HG03103 (cell line): Measurements from ENCODE around the gene CCDC18.
"Not testable (repeated sequence)": the region's sequence is repeated elsewhere in the genome, so short reads cannot be mapped to it uniquely, and the experiment has no call there.

Experiments used
- ATAC-seq: cut with Tn5 transposase; IDR thresholded peaks from one replicate; pipeline ENCODE4 v1.9.1; 2021; ENCODE audit warnings: low read depth; ENCODE audit not compliant: unreplicated experiment

Gene CCDC18, protein sequence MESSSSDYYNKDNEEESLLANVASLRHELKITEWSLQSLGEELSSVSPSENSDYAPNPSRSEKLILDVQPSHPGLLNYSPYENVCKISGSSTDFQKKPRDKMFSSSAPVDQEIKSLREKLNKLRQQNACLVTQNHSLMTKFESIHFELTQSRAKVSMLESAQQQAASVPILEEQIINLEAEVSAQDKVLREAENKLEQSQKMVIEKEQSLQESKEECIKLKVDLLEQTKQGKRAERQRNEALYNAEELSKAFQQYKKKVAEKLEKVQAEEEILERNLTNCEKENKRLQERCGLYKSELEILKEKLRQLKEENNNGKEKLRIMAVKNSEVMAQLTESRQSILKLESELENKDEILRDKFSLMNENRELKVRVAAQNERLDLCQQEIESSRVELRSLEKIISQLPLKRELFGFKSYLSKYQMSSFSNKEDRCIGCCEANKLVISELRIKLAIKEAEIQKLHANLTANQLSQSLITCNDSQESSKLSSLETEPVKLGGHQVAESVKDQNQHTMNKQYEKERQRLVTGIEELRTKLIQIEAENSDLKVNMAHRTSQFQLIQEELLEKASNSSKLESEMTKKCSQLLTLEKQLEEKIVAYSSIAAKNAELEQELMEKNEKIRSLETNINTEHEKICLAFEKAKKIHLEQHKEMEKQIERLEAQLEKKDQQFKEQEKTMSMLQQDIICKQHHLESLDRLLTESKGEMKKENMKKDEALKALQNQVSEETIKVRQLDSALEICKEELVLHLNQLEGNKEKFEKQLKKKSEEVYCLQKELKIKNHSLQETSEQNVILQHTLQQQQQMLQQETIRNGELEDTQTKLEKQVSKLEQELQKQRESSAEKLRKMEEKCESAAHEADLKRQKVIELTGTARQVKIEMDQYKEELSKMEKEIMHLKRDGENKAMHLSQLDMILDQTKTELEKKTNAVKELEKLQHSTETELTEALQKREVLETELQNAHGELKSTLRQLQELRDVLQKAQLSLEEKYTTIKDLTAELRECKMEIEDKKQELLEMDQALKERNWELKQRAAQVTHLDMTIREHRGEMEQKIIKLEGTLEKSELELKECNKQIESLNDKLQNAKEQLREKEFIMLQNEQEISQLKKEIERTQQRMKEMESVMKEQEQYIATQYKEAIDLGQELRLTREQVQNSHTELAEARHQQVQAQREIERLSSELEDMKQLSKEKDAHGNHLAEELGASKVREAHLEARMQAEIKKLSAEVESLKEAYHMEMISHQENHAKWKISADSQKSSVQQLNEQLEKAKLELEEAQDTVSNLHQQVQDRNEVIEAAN (N-terminal part only)

DNA sequence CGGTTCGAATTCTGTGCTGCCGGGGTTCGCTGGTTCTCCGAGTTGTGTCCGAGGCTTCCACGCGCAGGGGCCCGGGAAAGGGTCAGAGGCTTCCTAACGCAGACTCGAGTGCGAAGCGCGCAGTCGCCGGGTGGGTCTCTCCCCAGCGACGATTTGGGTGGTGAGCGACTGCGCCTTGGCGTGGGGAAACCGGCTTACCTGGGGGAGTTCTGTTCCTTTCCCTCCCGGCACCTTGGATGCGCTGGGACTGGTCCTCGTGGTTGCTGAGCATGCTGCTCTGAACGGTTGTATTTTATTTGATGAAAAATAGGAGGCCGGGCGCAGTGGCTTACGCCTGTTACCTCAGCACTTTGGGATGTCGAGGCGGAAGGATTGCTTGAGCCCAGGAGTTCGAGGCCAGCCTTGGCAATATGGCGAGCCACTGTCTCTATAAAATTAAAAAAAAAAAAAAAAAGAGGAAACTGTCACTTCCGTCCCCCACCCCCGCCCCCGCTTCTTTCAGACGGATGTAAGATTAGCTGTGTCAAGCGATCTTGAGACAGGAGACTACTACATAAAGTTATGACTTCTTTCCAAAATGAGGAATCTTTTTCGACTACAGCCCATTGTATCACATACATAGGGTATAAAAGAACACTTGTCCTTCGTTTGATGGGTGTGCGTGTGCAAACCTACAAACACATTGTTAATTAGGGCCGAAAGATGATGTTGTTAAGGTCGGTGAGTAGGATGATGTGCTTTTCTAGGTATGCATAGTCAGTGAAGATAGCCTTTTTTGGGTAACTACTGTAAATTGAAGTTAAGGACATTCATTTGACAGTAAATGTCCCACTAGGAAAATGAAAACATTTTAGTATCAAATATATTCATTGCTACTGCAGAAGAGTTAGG lies at the start of gene CCDC18:
Gene CCDC18 (plus strand): TSS at position 2 of the 891 bp plus-strand sequence. CDS start 2,638 bp downstream, outside the sequence.
- no peak for ATAC-seq

DNA sequence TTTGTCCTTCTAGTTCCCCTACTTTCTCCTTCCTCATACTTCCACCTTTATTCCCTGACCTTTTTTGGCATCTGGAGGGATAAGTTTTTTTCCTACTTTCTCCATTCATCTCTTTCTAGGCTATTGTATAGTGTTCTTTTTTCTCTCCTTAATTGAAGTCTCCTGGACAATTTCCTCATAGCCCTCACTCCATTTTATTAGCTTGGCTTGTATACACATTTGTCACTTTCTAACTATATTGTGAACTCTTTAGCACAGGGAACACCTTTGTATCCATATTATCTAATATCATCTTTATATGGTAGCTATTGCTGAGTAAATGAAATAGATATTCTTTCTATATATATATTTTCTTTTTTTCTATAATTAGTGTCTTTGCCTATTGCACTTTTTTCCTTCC lies 47.9 kb upstream of the CCDC18 start:
- ATAC-seq: no peak

DNA sequence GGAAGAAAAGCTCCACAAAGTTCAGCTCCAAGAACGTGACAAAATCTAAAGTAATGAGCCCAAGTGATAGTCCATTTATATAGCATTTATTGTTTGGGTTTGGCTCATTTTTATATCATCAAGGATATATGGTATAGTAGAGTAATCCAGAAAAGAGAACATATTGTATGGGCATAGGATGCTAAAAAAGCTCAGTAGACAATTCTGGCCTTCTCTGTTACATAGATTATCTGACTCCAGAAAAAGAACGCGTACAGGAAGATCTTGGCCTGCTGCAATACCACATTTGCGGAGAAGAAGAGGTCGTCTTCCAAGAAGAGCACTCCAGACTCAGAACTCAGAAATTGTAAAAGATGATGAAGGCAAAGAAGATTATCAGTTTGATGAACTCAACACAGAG lies 44.1 kb upstream of the CCDC18 start:
- no peak for ATAC-seq

DNA sequence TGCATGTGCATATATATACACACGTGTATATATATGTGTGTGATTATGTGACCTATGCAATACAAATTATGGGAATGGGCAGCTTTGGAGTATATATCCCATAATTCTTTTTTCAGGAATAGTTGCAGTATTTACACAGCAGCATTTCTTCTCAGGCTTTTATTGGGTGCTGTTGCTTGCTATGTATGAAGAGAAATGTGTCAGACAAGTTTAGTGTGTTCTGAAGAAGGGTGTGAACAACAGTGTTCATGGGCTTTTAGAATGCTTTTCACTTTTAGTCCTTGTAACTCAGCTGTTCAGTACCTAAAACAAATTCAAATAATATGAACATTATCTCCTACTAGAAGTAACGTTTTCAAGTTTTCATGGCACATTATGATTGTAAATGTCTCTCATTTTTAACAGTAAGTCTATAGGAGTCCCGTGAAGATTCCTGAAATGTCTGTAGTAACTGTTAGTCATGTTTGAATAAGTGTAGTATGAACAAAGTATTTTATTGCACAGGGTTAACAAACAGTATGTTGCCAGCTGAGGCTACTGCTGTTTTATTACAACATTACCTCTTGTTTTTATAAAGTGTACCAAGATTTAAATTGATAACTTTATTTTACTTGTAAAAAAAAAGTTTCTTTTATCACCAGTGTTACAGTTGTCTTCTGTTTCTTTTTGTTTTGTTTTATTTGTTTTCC lies 42.8 kb upstream of the CCDC18 start:
- ATAC-seq: no peak

DNA sequence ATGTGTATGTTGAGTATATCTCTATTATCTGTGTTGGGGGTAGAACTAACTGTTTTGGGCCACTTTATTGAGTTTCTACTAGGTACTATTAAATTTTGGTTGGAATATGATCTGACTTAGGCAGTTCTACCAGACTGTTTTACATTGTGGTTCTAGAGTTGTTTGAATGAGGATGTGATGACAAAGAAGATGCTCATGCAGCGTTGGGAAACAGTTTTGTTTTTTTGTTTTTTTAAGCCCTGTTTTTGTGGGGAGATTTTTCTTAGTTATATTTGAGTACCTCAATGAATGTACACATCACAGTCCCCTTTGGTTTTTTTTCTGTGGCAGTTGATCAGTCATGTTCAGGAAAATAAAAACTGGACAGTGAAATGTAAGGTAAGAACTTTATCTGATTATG lies 40.4 kb upstream of the CCDC18 start:
- ATAC-seq: no peak

DNA sequence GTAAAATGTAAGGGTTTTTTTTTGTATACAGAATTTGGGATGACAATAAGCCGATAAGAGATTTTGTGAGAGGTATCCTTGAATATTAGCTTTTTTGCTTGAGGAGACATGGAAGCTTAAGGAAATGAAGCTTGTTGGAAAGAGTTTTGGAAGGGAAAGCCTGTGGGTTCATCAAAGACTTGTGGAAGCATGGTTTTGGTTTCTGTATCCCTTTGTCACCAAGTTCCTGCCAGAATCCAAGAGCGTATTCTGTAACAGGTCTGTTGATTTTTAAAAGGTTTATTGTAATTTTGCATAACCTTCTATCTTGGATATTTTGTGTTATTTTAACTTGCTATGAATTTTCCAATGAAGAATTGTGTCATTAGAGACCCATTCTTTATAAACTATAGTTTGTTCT lies 38.4 kb upstream of the CCDC18 start:
- no peak for ATAC-seq

DNA sequence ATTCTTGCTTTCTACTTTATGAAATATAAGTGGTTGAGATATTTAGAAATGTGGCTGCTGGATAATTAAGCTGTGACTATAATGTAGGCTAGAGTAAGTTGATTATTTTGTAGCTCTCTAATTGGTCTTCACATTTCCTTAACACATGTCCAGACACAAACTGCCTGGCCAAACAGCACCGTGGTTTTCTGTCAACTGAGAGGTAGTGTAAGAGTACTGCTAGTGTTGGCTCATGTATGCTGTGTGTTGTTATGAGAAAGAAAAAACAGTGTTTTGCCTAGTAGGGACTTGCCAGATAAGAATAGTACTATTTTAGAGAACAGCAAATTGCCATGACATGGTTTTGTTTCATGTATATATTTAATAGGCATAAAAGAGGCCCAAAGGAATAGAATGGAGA lies 37.4 kb upstream of the CCDC18 start:
- ATAC-seq: no peak

DNA sequence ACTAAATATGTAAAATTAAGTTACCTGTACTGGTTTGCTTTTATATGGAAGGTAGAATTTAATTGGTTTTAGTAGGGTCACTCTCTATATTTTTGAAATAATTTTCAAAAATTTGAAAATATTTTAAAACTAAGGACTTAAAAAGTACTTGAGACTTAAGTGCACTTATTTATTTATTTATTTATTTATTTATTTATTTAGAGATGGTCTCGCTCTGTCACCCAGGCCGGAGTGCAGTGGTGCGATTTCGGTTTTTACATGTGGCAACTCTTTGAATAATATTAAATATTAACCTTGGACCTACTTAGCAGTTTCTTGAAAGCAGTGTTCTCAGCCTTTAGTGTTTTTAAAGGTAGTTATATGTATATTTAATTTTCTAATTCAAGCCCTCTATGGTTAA lies 36.8 kb upstream of the CCDC18 start:
- ATAC-seq: no peak

DNA sequence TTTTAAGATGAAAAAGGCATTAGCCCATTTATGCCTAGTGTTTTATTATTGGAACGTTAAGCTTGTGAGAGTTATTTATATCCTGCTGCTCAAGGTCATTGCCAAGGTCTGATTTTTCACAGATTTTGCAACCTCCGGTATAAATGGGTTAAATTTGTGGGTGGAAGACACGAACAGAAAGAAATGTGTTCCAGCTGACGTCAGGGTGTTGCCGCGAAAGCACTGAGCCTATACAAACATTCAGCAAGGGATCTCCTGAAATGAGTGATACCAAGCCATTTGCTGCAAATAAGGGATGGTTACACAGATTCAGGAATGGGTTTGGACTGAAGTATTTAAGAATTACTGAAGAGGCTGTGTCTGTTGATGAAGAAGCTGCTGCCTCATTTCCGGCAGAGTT lies 32.5 kb upstream of the CCDC18 start:
- no peak for ATAC-seq

DNA sequence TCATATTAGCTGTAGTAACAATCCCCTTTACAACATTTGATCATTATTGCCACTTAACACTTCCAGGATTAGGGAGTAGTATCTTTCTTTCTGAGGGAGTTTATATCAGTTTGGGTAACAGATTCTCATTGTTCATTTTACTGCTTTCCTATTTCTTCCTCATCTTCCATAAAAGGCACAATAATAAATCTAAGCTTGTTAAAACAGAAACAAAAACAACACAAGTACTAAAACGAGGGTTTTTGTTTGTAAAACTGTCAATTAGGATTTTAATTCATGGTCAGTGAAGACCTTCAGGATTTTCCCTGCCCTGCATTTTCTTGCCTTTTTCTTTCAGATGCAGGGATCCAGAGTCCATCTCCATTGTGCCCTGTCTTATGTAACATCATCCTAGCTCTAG lies 29.8 kb upstream of the CCDC18 start:
- no peak for ATAC-seq

DNA sequence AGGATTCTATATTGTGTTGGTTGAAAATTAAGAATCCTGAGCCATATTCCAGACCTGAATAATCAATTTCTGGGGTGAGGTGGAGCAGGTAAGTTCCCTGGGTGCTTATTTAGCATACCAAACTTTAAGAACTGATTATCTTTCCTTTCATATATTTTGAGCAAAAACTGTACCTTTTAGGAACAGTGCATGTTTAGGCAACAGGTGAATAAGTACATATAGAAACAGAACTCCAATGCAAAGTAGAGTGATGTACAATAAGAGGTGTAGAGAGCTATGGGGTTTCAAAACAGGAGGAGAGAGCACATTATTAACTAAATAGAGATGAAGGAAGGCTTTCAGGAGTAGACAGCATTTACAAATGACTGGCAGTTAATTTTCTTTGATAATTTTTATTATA lies 29.1 kb upstream of the CCDC18 start:
- no peak for ATAC-seq

DNA sequence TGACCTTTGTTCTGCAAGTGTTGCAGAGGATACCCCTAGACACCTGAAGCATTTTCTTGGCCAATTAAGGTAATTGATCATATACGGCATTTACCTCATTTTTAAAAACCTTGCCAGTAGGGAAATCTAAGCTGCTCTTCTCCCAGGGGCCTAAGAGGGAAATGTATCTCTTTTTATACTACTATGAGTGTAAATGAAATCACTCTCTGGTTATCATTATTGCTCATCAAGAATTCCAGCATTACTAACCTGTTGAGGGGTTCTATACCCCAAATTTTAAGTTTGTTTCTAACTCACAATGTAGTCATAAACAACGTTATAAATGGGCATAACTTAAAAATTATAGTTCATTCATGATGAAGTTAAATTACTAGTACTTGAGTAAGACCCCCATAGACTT lies 27.7 kb upstream of the CCDC18 start:
- ATAC-seq: no peak

DNA sequence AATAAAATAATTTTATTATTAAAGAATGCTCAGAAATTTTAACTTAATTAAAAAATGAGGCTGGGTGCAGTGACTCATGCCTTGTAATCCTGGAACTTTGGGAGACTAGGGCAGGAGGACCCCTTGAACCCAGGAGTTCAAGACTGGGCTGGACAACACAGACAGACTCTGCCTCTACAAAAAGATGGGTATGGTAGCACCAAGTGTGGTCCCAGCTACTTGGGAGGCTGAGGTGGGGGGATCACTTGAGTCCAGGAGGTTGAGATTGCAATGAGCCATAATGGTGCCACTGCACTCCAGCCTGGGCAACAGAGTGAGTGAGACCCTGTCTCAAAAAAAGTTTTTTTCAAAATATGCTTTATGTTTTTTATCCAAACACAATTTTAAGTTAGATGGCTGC lies 25.6 kb upstream of the CCDC18 start:
- no peak for ATAC-seq

DNA sequence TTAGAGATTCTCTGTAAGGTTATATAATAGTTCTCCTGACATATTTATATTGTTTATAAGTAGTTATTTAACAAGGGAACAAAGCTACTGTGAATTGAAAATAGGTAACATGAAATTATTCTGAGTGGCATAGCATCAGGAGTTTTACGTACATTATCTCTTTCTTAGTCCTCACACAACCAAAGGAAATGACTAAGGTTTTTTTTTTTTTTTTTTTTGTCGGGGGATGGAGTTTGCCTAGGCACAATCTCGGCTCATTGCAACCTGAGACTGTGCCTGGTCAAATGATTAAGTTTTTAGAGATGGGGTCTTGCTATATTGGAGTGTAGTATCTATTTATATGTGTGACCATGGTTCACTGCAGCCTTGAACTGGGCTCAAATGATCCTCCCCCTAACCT lies 25.2 kb upstream of the CCDC18 start:
- no peak for ATAC-seq

DNA sequence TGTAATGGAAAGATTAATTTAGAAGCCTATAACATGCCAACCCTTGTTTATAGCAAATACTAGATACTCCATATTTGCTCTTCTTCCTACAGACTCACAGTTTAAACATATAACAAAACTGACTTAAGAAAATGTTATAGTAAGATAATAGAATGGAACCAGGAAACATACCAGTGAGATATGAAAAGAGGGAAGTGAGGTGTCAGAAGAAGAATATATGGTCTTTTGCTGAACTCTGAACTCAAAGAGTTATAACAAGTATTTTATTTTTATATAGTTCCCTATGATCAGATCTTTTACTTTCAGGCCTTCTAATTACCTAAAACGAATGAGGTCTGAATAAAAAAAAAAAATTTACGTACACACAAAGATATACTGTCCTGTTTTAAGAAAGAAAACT lies 21.2 kb upstream of the CCDC18 start:
- no peak for ATAC-seq

DNA sequence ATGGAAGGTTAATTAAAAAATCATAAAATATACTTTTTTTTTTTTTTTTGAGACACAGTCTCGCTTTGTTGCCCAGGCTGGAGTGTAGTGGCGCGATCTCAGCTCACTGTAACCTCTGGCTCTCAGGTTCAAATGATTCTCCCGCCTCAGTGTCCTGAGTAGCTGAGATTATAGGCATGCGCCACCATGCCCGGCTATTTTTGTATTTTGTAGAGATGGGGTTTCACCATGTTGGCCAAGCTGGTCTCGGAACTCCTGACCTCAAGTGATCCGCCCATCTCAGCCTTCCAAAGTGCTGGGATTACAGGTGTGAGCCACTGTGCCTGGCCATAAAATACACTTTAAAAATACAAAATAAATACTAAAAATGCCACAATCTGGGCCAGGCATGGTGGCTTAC lies 17.2 kb upstream of the CCDC18 start:
- not testable (repeated sequence) for ATAC-seq

DNA sequence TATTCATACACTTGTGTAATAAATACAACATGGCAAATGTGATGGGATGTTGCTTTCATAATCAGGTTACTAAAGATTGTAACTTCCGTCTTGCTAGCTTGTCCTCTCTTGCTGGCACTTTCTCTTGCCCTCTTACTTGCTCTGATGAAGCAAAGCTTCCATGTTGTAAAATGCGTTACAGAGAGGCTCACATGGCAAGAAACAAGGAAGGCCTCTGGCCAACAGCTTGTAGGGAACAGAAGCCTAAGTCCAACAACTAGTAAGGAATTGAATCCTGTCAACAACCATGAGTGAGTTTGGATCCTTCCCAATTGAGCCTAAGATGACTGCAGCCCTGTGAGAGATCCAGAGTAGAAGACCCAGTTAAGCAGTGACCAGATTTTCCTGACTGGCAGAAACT lies 15.7 kb upstream of the CCDC18 start:
- no peak for ATAC-seq

DNA sequence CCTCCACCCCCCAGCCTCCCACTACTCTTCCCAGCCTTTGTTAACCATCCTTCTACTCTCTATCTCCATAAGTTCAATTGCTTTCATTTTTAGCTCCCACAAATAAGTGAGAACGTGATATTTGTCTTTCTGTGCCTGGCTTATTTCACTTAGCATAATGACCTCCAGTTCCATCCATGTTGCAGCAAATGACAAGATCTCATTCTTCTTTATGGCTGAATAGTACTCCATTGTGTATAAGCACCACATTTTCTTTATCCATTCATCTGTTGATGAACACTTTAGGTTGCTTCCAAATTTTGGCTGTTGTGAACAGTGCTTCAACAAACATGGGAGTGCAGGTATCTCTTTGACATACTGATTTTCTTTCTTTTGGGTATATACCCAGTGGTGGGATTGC lies 14.6 kb upstream of the CCDC18 start:
- not testable (repeated sequence) for ATAC-seq

DNA sequence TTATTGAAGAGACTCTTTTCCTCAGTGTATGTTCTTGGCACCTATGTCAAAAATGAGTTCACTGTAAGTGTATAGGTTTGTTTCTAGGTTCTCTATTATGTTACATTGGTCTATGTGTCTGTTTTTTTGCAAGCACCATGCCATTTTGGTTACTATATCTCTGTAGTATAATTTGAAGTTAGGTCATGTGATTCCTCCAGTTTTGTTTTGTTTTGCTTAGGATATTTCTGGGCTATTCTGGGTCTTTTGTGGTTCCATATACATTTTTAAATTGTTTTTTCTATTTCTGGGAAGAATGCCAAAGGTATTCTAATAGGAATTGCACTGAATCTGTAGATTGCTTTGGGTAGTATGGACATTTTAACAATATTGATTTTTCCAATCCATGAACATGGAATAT lies 13.5 kb upstream of the CCDC18 start:
- ATAC-seq: no peak
